KOPT-K1 (cell line): ENCODE data around the gene CARS1.

ENCODE experiments used
- H3K27ac ChIP-seq: fragments of 200-600 bp; sonication (generic); 2 replicates; pipeline ENCODE4 v1.5.1; 2016; ENCODE audit warnings: antibody characterized with exemption, mild to moderate bottlenecking, low read depth, low read length; ENCODE audit not compliant: poor library complexity, severe bottlenecking
- H3K36me3 ChIP-seq: fragments of 200-600 bp; sonication (generic); 2 replicates; pipeline ENCODE4 v1.5.1; 2017; ENCODE audit warnings: antibody characterized with exemption, mild to moderate bottlenecking, low read length, moderate library complexity; ENCODE audit not compliant: insufficient read depth
- H3K9me3 ChIP-seq: fragments of 200-600 bp; sonication (generic); 2 replicates; pipeline ENCODE4 v1.5.1; 2017; ENCODE audit warnings: antibody characterized with exemption, low read length, mild to moderate bottlenecking; ENCODE audit not compliant: insufficient read depth, poor library complexity, severe bottlenecking

Gene CARS1

GRCh38 chr11:3015796-3016195, 41.4 kb downstream of the CARS1 start:
- Histone ChIP-seq H3K9me3 (no peaks in the 10 kb centered on the region), H3K27ac (no peak overlapping the region), H3K36me3 (peaks cover 72% of the 10 kb centered on the region)

GRCh38 chr11:3014943-3015342, 42.3 kb downstream of the CARS1 start:
- peak overlapping the region; percentile 65 for H3K27ac ChIP-seq
- H3K36me3 ChIP-seq = peaks cover 78% of the 10 kb centered on the region
- no peaks in the 10 kb centered on the region for H3K9me3 ChIP-seq

DNA sequence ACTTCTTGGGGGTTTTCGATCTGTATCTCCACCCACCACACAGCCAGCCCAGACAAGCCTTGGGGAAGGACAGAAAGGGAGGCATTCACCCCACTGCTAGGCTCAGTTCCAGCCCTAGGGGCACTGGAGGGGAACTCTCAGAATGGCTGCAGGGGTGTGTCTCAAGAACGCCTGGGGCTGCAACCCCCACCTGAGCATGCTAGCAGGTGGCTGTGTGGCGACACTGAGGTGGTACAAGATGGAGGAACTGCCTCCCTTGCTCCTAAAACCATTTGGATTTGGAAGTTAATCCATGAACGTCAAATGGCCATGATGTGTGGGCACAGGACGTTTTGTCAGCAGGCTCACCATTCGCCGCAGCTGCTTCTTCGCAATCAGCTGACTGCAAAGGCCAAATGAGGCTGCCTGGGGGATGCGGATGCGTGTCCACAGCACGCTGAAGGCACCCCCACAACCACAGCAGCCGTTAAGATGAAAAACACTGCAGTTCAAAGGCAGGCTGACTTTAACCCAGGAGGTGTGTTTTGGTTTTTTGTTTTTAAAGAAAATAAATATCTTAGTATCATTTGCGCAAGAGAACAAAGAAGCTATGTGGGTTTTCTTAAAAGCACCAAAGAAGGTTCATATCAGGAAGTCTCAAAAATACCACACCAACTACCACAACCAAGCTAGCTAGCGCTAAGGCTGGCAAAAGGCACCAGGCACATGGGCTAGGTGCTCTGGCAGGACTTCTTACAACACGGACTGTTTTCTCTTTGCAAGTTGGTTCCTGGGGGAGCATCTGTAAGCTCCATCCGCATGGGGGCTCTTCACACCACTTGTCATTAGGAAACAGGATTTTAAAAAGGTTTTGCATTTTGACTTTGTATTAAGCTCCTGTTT, 42.9 kb downstream of the CARS1 start:
- no peaks in the 10 kb centered on the region for H3K9me3 ChIP-seq
- peak overlapping the region; percentile 65 for H3K27ac ChIP-seq
- peaks cover 78% of the 10 kb centered on the region for H3K36me3 ChIP-seq

DNA sequence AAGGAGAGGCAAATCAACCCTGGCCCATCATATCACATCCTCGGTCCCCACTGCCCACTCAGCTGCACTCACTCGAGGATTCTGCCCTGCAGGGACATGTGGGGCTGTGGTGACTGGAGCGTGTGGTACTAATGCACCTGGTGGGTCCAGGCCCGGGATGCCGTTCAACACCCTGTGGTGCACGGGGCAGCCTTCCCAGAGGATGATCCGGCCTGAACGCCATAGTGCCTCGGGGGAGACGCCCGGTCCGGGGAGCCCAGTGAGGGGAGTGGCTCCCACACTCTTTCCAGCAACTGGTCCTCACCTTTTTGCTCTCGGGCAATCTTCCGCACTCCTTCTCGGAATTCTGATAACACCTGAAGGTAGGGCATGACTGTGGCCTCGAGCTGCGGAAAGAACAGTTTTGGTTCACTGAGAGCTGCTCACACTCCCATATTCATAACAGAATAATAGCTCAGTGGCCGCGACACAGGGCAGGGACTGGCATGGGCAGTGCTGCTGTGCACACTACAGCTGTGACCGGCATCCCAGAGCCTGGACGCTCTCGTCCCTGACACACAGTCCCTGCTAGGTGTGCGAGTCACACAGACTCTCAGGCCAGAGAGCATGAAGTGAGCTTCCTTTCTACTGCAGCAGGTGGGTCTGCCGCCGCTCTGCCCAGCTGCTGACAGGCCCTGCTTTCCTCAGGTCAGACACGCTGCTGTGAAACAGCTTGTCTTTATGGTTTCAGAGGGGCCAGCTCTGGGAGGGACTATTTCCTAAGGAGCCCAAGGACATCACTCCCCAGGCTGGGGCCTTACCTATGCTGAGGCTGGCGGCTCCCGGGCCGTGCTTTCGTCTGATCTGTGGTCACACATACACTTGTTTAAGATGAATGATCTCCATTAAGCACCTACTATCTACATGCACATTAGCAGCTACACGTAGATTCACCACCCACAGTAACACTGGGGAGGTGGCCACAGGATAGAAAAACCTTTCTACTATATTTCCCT, 45.0 kb downstream of the CARS1 start:
- H3K27ac ChIP-seq = no peak overlapping the region
- peaks cover 75% of the 10 kb centered on the region for H3K36me3 ChIP-seq
- H3K9me3 ChIP-seq = no peaks in the 10 kb centered on the region

GRCh38 chr11:3010521-3011275, 46.5 kb downstream of the CARS1 start:
- Histone ChIP-seq H3K36me3 (peaks cover 75% of the 10 kb centered on the region), H3K27ac (no peak overlapping the region), H3K9me3 (no peaks in the 10 kb centered on the region)

GRCh38 chr11:3010004-3010403, 47.2 kb downstream of the CARS1 start:
- Histone ChIP-seq H3K27ac (no peak overlapping the region), H3K9me3 (no peaks in the 10 kb centered on the region), H3K36me3 (peaks cover 74% of the 10 kb centered on the region)

DNA sequence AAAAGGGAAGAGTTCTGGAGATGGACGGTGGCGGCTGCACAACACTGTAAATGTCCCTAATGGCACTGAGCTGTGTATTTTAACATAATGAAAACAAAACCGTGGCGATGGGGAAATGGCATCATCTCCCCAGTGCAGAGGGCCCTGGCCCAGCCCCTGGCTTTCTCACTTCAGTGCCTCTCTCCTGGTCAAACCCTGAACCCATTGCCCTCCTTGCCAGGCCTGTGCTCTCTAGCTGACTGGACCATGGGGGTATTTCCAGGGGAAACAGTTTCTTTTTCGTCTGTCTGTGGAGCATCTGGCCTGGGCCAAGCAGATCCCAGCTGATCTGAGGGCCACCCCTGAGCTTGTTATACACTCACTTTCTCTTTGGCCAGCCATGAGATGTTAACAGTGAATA, 47.7 kb downstream of the CARS1 start:
- no peaks in the 10 kb centered on the region for H3K9me3 ChIP-seq
- peaks cover 77% of the 10 kb centered on the region for H3K36me3 ChIP-seq
- no peak overlapping the region for H3K27ac ChIP-seq

DNA sequence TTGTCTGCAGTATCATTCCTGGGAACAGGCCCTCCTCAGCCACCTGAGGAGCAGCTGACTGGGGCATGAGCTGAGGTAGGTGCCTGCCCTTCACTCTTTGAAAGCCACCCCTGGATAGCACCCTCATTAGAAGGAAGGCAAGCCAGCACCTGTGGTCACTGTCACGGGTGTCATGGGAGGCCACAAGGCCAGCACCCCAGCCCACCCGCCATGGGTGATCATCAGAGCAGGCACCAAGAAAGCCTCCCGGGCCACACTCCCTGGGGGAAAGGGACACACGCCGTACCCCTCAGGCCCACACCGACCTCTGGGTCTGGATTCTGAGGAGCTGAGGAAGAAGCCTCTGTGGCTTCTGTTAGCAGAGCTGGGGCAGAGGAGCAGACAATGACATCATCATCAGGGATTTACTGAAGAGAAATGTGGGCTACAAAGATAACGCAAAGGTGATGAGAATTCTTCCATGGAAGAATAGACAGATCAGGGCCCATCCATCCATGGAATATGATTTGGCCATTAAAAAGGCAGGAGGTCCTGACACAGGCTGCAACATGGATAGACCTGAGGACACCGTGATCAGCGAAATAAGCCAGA, 48.4 kb downstream of the CARS1 start:
- Histone ChIP-seq H3K27ac (no peak overlapping the region), H3K36me3 (peaks cover 83% of the 10 kb centered on the region), H3K9me3 (no peaks in the 10 kb centered on the region)

DNA sequence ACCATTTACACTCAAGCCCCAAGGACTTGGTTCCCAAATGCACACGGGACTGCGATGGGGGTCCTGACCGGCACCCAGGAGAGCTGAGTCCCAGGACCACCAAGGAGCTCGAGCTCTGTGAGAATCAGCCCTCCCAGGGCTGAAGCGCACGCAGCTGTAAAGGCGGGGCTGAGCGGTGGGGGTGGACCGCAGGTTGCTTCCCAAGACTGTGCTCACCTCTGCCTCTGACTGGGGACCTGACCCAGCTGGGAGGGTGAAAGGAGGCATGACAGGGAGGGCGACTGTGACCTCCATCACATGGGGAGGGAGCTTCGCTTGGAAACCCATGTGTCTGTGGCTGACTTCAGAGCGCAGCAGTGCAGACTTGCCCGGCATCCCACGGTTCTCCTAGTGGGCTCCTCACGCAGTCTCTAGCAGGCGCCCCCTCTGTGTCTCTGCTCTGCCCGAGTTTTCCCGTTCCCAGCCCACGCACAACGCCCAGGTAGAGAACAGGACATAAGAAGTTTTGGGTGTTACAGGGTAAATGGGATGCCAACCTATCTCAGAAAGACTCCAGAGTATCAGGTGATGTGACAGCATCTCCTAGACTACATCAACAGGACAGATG, 49.7 kb downstream of the CARS1 start:
- H3K27ac ChIP-seq = no peak overlapping the region
- no peaks in the 10 kb centered on the region for H3K9me3 ChIP-seq
- peaks cover 93% of the 10 kb centered on the region for H3K36me3 ChIP-seq

GRCh38 chr11:3006505-3007260, 50.5 kb downstream of the CARS1 start:
- Histone ChIP-seq H3K27ac (no peak overlapping the region), H3K36me3 (peaks cover 93% of the 10 kb centered on the region), H3K9me3 (no peaks in the 10 kb centered on the region)

GRCh38 chr11:3004481-3004880, 52.7 kb downstream of the CARS1 start:
- Histone ChIP-seq H3K27ac (no peak overlapping the region), H3K36me3 (peaks cover 91% of the 10 kb centered on the region), H3K9me3 (no peaks in the 10 kb centered on the region)

- no peak overlapping the region for H3K27ac ChIP-seq
- peaks cover 82% of the 10 kb centered on the region for H3K36me3 ChIP-seq
Observed at GRCh38 chr11:3003396-3004231, 53.6 kb downstream of the CARS1 start.

DNA sequence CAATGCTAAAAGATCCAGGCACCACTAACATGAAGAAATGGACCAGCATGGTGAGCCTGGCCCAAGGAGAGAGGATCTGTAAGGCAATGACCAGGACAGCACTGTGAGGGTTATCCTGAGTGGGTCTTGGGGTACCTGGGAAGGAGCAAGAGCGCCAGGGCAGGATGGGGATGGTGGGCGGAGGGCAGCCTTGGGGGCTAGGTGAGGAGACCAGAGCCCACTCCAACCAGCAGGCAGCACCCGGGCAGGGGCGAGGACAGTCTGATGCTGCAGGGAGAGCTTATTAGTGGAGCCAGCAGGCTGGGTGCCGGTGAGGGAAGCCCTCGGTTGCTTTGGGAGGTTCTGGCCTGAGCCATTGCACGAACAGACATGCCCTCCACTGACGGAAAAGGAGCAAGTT, 54.4 kb downstream of the CARS1 start:
- Histone ChIP-seq H3K27ac (no peak overlapping the region), H3K36me3 (peaks cover 77% of the 10 kb centered on the region)

More at GRCh38 chr11:3003396-3004231, 53.6 kb downstream of the CARS1 start:
- no peaks in the 10 kb centered on the region for H3K9me3 ChIP-seq

More for the DNA sequence above, 54.4 kb downstream of the CARS1 start:
- H3K9me3 ChIP-seq = no peaks in the 10 kb centered on the region
